PC-9 (cell line): ENCODE results near the gene ARNT2. TPM values are rescaled to one million over a fixed set of nuclear protein-coding genes. Genes with fewer than 3 reads are reported as not detected.

ENCODE experiments used
- BruUV-seq: library from RNA; stranded (reverse); fragments of 400-500 nt; replicated peaks from 2 replicates; lab custom pipeline; 2021; lab: Mats Ljungman, UMichigan
- CTCF ChIA-PET: fragments of 300-600 bp; sonication (Branson Sonifier 250); formaldehyde crosslinking; loops from one replicate; lab custom pipeline; 2022; ENCODE audit warnings: antibody characterized with exemption; lab: Charles Lee
- POLR2A ChIA-PET: fragments of 300-600 bp; sonication (Branson Sonifier 250); formaldehyde crosslinking; loops from one replicate; lab custom pipeline; 2022; ENCODE audit warnings: antibody characterized with exemption; ENCODE audit not compliant: unreplicated experiment; lab: Charles Lee
- DNase-seq, 2 experiments: peaks; one replicate each; pipeline versions ENCODE4 v3.0.0 to v3.0.0-alpha.2; 2015 to 2022; ENCODE audit warnings: mixed read lengths in 1 of 2
- H2AFZ ChIP-seq: fragments of 200-600 bp; sonication (generic); 2 replicates; pipeline ENCODE4 v1.8.1; 2017; ENCODE audit warnings: antibody characterized with exemption
- H3F3A ChIP-seq: fragments of 200-600 bp; sonication (generic); 2 replicates; pipeline ENCODE4 v1.8.1; 2017; ENCODE audit warnings: antibody characterized with exemption, mild to moderate bottlenecking, low read depth; ENCODE audit not compliant: insufficient read depth
- H3K27ac ChIP-seq: fragments of 200-600 bp; sonication (generic); 2 replicates; pipeline ENCODE4 v1.6.1; 2016; ENCODE audit warnings: mixed run types
- H3K27me3 ChIP-seq: fragments of 200-600 bp; sonication (generic); 2 replicates; pipeline ENCODE4 v1.6.1; 2016; ENCODE audit warnings: low read depth, mixed run types; ENCODE audit not compliant: insufficient read depth
- H3K36me3 ChIP-seq: fragments of 200-600 bp; sonication (generic); 2 replicates; pipeline ENCODE4 v1.6.1; 2016; ENCODE audit warnings: low read depth, mixed run types
- H3K4me1 ChIP-seq: fragments of 200-600 bp; sonication (generic); replicated peaks from 2 replicates; pipeline ENCODE4 v1.6.1; 2016; ENCODE audit warnings: mixed run types; ENCODE audit not compliant: insufficient read depth
- H3K4me2 ChIP-seq: fragments of 200-600 bp; sonication (generic); 2 replicates; pipeline ENCODE4 v1.6.1; 2017; ENCODE audit warnings: mixed run types
- H3K4me3 ChIP-seq: fragments of 200-600 bp; sonication (generic); 2 replicates; pipeline ENCODE4 v1.6.1; 2016; ENCODE audit warnings: mixed run types
- H3K79me2 ChIP-seq: fragments of 200-600 bp; sonication (generic); 2 replicates; pipeline ENCODE4 v1.6.1; 2017; ENCODE audit warnings: low read depth, mixed run types
- H3K9me2 ChIP-seq: fragments of 200-600 bp; sonication (generic); 2 replicates; pipeline ENCODE4 v1.8.1; 2017; ENCODE audit warnings: mild to moderate bottlenecking; ENCODE audit not compliant: insufficient read depth
- H3K9me3 ChIP-seq: fragments of 200-600 bp; sonication (generic); 2 replicates; pipeline ENCODE4 v1.8.1; 2016; ENCODE audit warnings: low read depth; ENCODE audit not compliant: insufficient read depth
- H4K20me1 ChIP-seq: fragments of 200-600 bp; sonication (generic); 2 replicates; pipeline ENCODE4 v1.8.1; 2017; ENCODE audit not compliant: insufficient read depth
- CTCF ChIP-seq: fragments of 200-600 bp; sonication (generic); conservative IDR thresholded peaks from 2 replicates; pipeline ENCODE4 v1.6.1; 2017; ENCODE audit warnings: mixed run types, antibody characterized with exemption, mild to moderate bottlenecking, moderate library complexity
- EZH2 ChIP-seq: fragments of 200-600 bp; sonication (generic); IDR thresholded peaks from 2 replicates; pipeline ENCODE4 v1.8.0; 2017; ENCODE audit warnings: antibody characterized with exemption, low read depth
- intact Hi-C: fragments of 100-400 bp; cut with micrococcal nuclease; formaldehyde crosslinking; loops from one replicate; pipeline ENCODE4 v1.10.0; 2022; ENCODE audit not compliant: unreplicated experiment
- total RNA-seq: library from RNA; stranded (reverse); gene quantifications from 2 replicates; pipeline ENCODE4 v1.2.3, GENCODE V29; 2021

The ARNT2 gene
- total RNA-seq, 1 experiment from 2014 or later = 4.3 TPM

- H3K4me2 ChIP-seq = no peak overlapping the region
- no peak overlapping the region for H2AFZ ChIP-seq
- no peak overlapping the region for H3K4me3 ChIP-seq
- ChIA-PET CTCF (no interaction called here), POLR2A (no interaction called here)
- TF ChIP-seq CTCF = no peak
- no peak for TF ChIP-seq EZH2
- H3F3A ChIP-seq = 0 out of 2 replicates have a peak, but pooled peaks cover 3% of the 10 kb centered on the region
- intact Hi-C loops = no loop called here
- peaks cover 13% of the 10 kb centered on the region for H3K4me1 ChIP-seq
- DNase-seq = no peak
- H3K9me2 ChIP-seq = no peaks in the 10 kb centered on the region
- no peak overlapping the region for H3K27ac ChIP-seq
- H3K36me3 ChIP-seq = no peaks in the 10 kb centered on the region
- BruUV-seq = no TSS peak
- H4K20me1 ChIP-seq = no peaks in the 10 kb centered on the region
- no peaks in the 10 kb centered on the region for H3K79me2 ChIP-seq
- H3K27me3 ChIP-seq = no peaks in the 10 kb centered on the region
- H3K9me3 ChIP-seq = no peaks in the 10 kb centered on the region
Observed at GRCh38 chr15:80462111-80462510, 57.9 kb downstream of the ARNT2 start.

- H3K36me3 ChIP-seq = no peaks in the 10 kb centered on the region
- no peaks in the 10 kb centered on the region for H3K79me2 ChIP-seq
- no peak for TF ChIP-seq CTCF
- TF ChIP-seq EZH2 = no peak
- no peaks in the 10 kb centered on the region for H3K27me3 ChIP-seq
- intact Hi-C loops = no loop called here
- ChIA-PET POLR2A (no interaction called here), CTCF (no interaction called here)
- no peaks in the 10 kb centered on the region for H4K20me1 ChIP-seq
- DNase-seq = no peak
- BruUV-seq = no TSS peak
- peaks cover 13% of the 10 kb centered on the region for H3K4me1 ChIP-seq
- H3K4me2 ChIP-seq = no peak overlapping the region
- no peaks in the 10 kb centered on the region for H3K9me3 ChIP-seq
- no peak overlapping the region for H2AFZ ChIP-seq
- H3K9me2 ChIP-seq = no peaks in the 10 kb centered on the region
- no peak overlapping the region for H3K27ac ChIP-seq
- 0 out of 2 replicates have a peak, but pooled peaks cover 3% of the 10 kb centered on the region for H3F3A ChIP-seq
- H3K4me3 ChIP-seq = no peak overlapping the region
Observed at GRCh38 chr15:80462836-80463512, 58.8 kb downstream of the ARNT2 start.

- Histone ChIP-seq H3K4me3 (no peak overlapping the region), H2AFZ (no peak overlapping the region), H3K27ac (no peak overlapping the region), H3K9me2 (no peaks in the 10 kb centered on the region), H3K36me3 (no peaks in the 10 kb centered on the region), H3K4me1 (peaks cover 13% of the 10 kb centered on the region), H3K4me2 (peak overlapping the region; percentile 36), H3K27me3 (no peaks in the 10 kb centered on the region), H3K79me2 (no peaks in the 10 kb centered on the region), H4K20me1 (no peaks in the 10 kb centered on the region), H3F3A (0 out of 2 replicates have a peak, but pooled peaks cover 3% of the 10 kb centered on the region), H3K9me3 (no peaks in the 10 kb centered on the region)
- ChIA-PET CTCF (interaction anchor here (0.5 kb wide), 1 partner anchor 314 kb away, joined by 4 read pairs; the partner anchor contains the start of gene CEMIP), POLR2A (no interaction called here)
- no peak for TF ChIP-seq CTCF
- no peak for TF ChIP-seq EZH2
- BruUV-seq = no TSS peak
- intact Hi-C loops = no loop called here
- DNase-seq = peak in 1 of 2 experiments; percentile 54
Observed at GRCh38 chr15:80464951-80465625, 60.9 kb downstream of the ARNT2 start.
